ENCODE measurements around the gene PROX2.

PROX2 gene

GRCh38 chr14:74841230-74842207 is 34.4 kb downstream of the PROX2 start:
- DNase-seq = no peak

GRCh38 chr14:74840603-74841030 is 35.3 kb downstream of the PROX2 start:
- DNase-seq = no peak

- DNase-seq = no peak
Observed at GRCh38 chr14:74838166-74838565, 37.8 kb downstream of the PROX2 start.

- DNase-seq = no peak
Observed at GRCh38 chr14:74836251-74836960, 39.5 kb downstream of the PROX2 start.

- no peak for DNase-seq
Observed at GRCh38 chr14:74835645-74836250, 40.2 kb downstream of the PROX2 start.

GRCh38 chr14:74834692-74835392 is 41.1 kb downstream of the PROX2 start:
- DNase-seq = no peak

GRCh38 chr14:74832849-74833248 is 43.1 kb downstream of the PROX2 start:
- DNase-seq = no peak

GRCh38 chr14:74829251-74829650 is 46.7 kb downstream of the PROX2 start:
- no peak for DNase-seq

- no peak for DNase-seq
Observed at GRCh38 chr14:74826574-74826973, 49.4 kb downstream of the PROX2 start.

All from NCI-H1694 (cell line).